OCI-LY7 (cell line): ENCODE results near the gene PABPN1L. TPM values are rescaled to one million over a fixed set of nuclear protein-coding genes. Genes with fewer than 3 reads are reported as not detected.

Experiments
- BruUV-seq: library from RNA; stranded (reverse); fragments of 400-500 nt; replicated peaks from 2 replicates; lab custom pipeline; 2021; lab: Mats Ljungman, UMichigan
- CTCF ChIA-PET: fragments of 300-600 bp; sonication (Branson Sonifier 250); formaldehyde crosslinking; loops from one replicate; lab custom pipeline; 2022; ENCODE audit warnings: antibody characterized with exemption; ENCODE audit not compliant: unreplicated experiment; lab: Charles Lee
- POLR2A ChIA-PET: fragments of 300-600 bp; sonication (Branson Sonifier 250); formaldehyde crosslinking; loops from one replicate; lab custom pipeline; 2022; ENCODE audit warnings: antibody characterized with exemption; lab: Charles Lee
- DNase-seq: peaks from one replicate; pipeline ENCODE4 v3.0.0-alpha.2; 2015; ENCODE audit warnings: low spot score
- H2AFZ ChIP-seq: fragments of 200-600 bp; sonication (generic), shearing (Covaris generic); 2 replicates; pipeline ENCODE4 v1.6.1; 2014; ENCODE audit warnings: mild to moderate bottlenecking, antibody characterized with exemption, low read length, moderate library complexity
- H3K27ac ChIP-seq: fragments of 200-600 bp; sonication (generic); 2 replicates; pipeline ENCODE4 v1.5.1; 2014; ENCODE audit warnings: mixed run types, low read depth, mild to moderate bottlenecking, moderate library complexity, low read length, inconsistent platforms; ENCODE audit not compliant: poor library complexity, severe bottlenecking
- H3K36me3 ChIP-seq: fragments of 200-600 bp; sonication (generic); 2 replicates; pipeline ENCODE4 v1.6.1; 2014; ENCODE audit warnings: mild to moderate bottlenecking, antibody characterized with exemption, low read length, moderate library complexity, mixed read lengths; ENCODE audit not compliant: insufficient read depth
- H3K4me1 ChIP-seq: fragments of 200-600 bp; sonication (generic); 2 replicates; pipeline ENCODE4 v1.5.1; 2014; ENCODE audit warnings: mild to moderate bottlenecking, low read length; ENCODE audit not compliant: insufficient read depth, poor library complexity, severe bottlenecking
- H3K4me2 ChIP-seq: fragments of 200-600 bp; sonication (generic); 2 replicates; pipeline ENCODE4 v1.6.1; 2014; ENCODE audit warnings: mild to moderate bottlenecking, low read length
- H3K4me3 ChIP-seq: fragments of 200-600 bp; sonication (generic); 2 replicates; pipeline ENCODE4 v1.5.1; 2014; ENCODE audit warnings: mild to moderate bottlenecking, low read depth, low read length; ENCODE audit not compliant: poor library complexity, severe bottlenecking
- H3K79me2 ChIP-seq: fragments of 200-600 bp; sonication (generic); 2 replicates; pipeline ENCODE4 v1.6.1; 2016; ENCODE audit warnings: low read depth, mild to moderate bottlenecking, low read length, moderate library complexity, mixed read lengths; ENCODE audit not compliant: insufficient read depth
- H3K9me2 ChIP-seq: fragments of 200-600 bp; sonication (generic); 2 replicates; pipeline ENCODE4 v1.6.1; 2016; ENCODE audit warnings: mild to moderate bottlenecking, low read length, mixed read lengths; ENCODE audit not compliant: insufficient read depth
- H3K9me3 ChIP-seq: fragments of 200-600 bp; sonication (generic); 2 replicates; pipeline ENCODE4 v1.6.1; 2014; ENCODE audit warnings: mild to moderate bottlenecking, mixed run types, low read length, mixed read lengths
- H4K20me1 ChIP-seq: fragments of 200-600 bp; sonication (generic); 2 replicates; pipeline ENCODE4 v1.6.1; 2014; ENCODE audit warnings: mild to moderate bottlenecking, antibody characterized with exemption, low read length, moderate library complexity, mixed read lengths; ENCODE audit not compliant: insufficient read depth
- CTCF ChIP-seq: fragments of 200-600 bp; sonication (generic); conservative IDR thresholded peaks from 2 replicates; pipeline ENCODE4 v1.5.1; 2014; ENCODE audit warnings: mild to moderate bottlenecking, antibody characterized with exemption, low read length, moderate library complexity, mixed read lengths
- EZH2phosphoT487 ChIP-seq: fragments of 200-600 bp; sonication (generic); IDR thresholded peaks from 2 replicates; pipeline ENCODE4 v1.6.1; 2018; ENCODE audit warnings: low read depth, borderline replicate concordance, mild to moderate bottlenecking, mixed run types, antibody characterized with exemption, low read length, moderate library complexity, mixed read lengths
- intact Hi-C: fragments of 100-400 bp; cut with micrococcal nuclease; formaldehyde crosslinking; loops from one replicate; pipeline ENCODE4 v1.10.0; 2022; ENCODE audit not compliant: unreplicated experiment
- total RNA-seq, 2 experiments: library from RNA; depleted of rRNA in 1 of 2; stranded (reverse); fragments of >200 nt in 1 of 2; shearing (Covaris generic) in 1 of 2; gene quantifications; 2 replicates each; pipeline ENCODE4 v1.2.3, GENCODE V29; 2014 to 2022

PABPN1L gene
- total RNA-seq, 2 experiments from 2014 or later = 0.38 TPM; not detected in 1

- Histone ChIP-seq H3K4me3 (no peak overlapping the region), H3K27ac (no peak overlapping the region), H3K79me2 (no peaks in the 10 kb centered on the region), H3K4me1 (no peaks in the 10 kb centered on the region), H3K4me2 (no peak overlapping the region), H3K9me3 (no peaks in the 10 kb centered on the region), H4K20me1 (no peaks in the 10 kb centered on the region), H2AFZ (no peak overlapping the region), H3K36me3 (no peaks in the 10 kb centered on the region), H3K9me2 (no peaks in the 10 kb centered on the region)
- TF ChIP-seq CTCF (no peak), EZH2phosphoT487 (no peak)
- intact Hi-C loops = no loop called here
- CTCF ChIA-PET = no interaction called here
- no TSS peak for BruUV-seq
- DNase-seq = no peak
- POLR2A ChIA-PET = no interaction called here
These were observed 31.8 kb downstream of the PABPN1L start for GRCh38 chr16:88834670-88835069.

- ChIA-PET CTCF (interaction anchor here (0.6 kb wide), 1 partner anchor 652 kb away, joined by 3 read pairs; no protein-coding TSS in a partner anchor), POLR2A (interaction anchor here (0.6 kb wide), 1 partner anchor 863 kb away, joined by 4 read pairs; no protein-coding TSS in a partner anchor)
- Histone ChIP-seq H2AFZ (no peak overlapping the region), H3K36me3 (no peaks in the 10 kb centered on the region), H3K4me3 (no peak overlapping the region), H3K79me2 (no peaks in the 10 kb centered on the region), H4K20me1 (no peaks in the 10 kb centered on the region), H3K9me2 (no peaks in the 10 kb centered on the region), H3K4me2 (no peak overlapping the region), H3K4me1 (no peaks in the 10 kb centered on the region), H3K9me3 (no peaks in the 10 kb centered on the region), H3K27ac (no peak overlapping the region)
- no peak for TF ChIP-seq EZH2phosphoT487
- no peak for TF ChIP-seq CTCF
- DNase-seq = no peak
- intact Hi-C loops = no loop called here
- BruUV-seq = no TSS peak
These were observed 33.4 kb downstream of the PABPN1L start for GRCh38 chr16:88833086-88833485.

GRCh38 chr16:88831838-88832237, 34.6 kb downstream of the PABPN1L start:
- DNase-seq = no peak
- no peaks in the 10 kb centered on the region for H4K20me1 ChIP-seq
- no peaks in the 10 kb centered on the region for H3K79me2 ChIP-seq
- no peak overlapping the region for H3K4me2 ChIP-seq
- H3K9me2 ChIP-seq = no peaks in the 10 kb centered on the region
- H3K9me3 ChIP-seq = no peaks in the 10 kb centered on the region
- no peak overlapping the region for H3K4me3 ChIP-seq
- TF ChIP-seq EZH2phosphoT487 (no peak), CTCF (no peak)
- intact Hi-C loops = no loop called here
- no TSS peak for BruUV-seq
- H3K27ac ChIP-seq = no peak overlapping the region
- no peaks in the 10 kb centered on the region for H3K4me1 ChIP-seq
- ChIA-PET POLR2A (no interaction called here), CTCF (no interaction called here)
- H3K36me3 ChIP-seq = no peaks in the 10 kb centered on the region
- H2AFZ ChIP-seq = no peak overlapping the region
